NCI-H82 treated with DMSO at 0.1 percent for 48 hours (cell line): ENCODE data around the gene ZNF774.
"Not testable (repeated sequence)": the region's sequence is repeated elsewhere in the genome, so short reads cannot be mapped to it uniquely, and the experiment has no call there.

Experiments used
- DNase-seq: peaks from one replicate; lab custom pipeline; 2025; ENCODE audit not compliant: unreplicated experiment; lab: John Stamatoyannopoulos, UW

The ZNF774 gene

DNA sequence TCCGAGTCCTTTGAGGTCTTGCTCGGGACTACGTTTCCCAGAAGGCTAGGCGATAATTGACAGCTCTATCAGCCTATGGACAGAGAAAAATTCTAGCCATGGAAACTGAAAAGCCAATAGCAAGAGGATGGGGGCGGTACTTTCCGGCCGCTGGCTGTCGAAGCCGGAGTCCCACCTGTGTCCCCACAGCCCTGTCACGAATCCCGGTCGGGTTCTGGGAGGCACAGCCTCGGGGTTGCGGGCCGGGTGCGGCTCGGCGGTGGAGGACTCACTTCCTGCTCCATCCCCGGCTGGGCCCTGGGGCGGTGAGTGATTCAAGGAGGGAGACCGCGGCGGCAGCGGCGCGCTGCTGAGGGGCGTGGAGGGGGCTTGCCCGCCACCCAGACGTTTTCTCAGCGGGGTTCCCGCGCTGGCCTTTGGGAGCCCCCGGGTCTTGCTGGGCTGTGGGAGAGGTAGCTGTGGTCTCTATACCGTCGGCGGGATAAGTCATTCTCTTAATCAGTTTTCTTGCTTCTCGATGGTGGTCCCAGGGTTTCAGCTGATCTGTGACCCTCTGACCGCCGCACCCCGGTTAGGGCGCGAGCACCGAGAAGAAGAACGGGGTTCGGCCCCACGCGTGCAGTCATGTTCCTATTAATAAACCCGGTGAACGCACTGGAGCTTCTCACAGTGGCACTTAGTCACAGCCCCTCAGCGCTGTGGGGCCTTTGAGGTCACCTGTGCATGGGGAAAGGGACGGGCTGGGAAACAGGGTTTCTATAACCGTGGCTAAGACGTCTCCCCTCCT is at the start of gene ZNF774:
Gene ZNF774 (plus strand): TSS at position 178 of the 787 bp plus-strand sequence. CDS start 2,377 bp downstream, outside the sequence.
- peak; percentile 89 for DNase-seq

DNA sequence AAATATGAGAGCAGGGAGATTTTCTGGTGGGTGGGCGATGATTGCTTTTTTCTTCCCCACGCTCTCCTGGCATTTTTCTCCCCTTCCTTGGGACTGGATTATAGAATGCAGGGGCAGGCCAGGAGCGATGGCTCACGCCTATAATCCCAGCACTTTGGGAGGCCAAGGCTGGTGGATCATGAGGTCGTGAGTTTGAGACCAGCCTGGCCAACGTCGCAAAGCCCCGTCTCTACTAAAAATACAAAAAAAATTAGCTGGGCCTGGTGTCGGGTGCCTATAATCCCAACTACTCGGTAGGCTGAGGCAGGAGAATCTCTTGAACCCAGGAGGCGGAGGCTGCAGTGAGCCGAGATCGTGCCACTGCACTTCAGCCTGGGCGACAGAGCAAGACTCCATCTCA is 46.7 kb upstream of the ZNF774 start:
- DNase-seq = not testable (repeated sequence)

- peak; percentile 26 for DNase-seq
Observed at GRCh38 chr15:90305932-90306331, 46.2 kb upstream of the ZNF774 start.

GRCh38 chr15:90306560-90306959 is 45.5 kb upstream of the ZNF774 start:
- DNase-seq = no peak

DNA sequence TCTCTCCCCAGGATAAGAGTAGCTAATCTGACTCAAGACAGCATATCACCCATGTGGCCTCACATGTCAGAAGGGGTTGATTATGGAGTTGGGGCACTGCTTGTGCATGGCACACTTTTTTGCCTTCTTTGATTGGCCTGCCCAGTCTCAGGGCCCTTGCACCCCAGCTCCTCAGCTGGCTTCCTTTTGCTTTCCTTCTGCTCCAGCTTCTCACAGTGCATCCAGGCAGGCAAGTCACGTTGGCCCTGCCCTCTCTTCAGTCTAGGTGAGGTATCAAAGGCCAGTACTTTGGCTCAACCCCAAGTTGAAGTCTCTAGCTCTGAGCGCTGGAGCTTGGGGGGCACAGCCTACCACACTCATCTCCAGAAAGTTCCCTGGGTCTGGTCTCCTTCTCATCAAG is 44.4 kb upstream of the ZNF774 start:
- DNase-seq = no peak

DNA sequence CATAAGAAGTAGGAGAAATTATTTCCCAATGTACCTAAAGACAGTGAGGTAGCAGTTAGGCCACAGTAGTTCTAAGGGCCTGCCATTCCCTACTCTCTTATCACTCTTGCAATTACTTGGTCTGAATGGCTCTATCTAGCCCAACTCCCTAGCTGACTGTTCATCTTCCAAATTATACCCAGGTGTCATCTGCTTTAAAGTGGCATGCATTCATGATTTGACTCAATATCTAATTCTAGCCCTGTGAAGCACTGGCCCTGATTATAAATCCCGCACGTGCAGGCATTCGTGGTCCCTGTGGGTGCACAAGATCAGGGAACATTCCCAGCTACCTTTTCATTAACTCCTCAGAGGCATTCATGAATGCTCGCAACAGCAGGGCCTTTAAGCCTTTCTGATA is 43.1 kb upstream of the ZNF774 start:
- no peak for DNase-seq

DNA sequence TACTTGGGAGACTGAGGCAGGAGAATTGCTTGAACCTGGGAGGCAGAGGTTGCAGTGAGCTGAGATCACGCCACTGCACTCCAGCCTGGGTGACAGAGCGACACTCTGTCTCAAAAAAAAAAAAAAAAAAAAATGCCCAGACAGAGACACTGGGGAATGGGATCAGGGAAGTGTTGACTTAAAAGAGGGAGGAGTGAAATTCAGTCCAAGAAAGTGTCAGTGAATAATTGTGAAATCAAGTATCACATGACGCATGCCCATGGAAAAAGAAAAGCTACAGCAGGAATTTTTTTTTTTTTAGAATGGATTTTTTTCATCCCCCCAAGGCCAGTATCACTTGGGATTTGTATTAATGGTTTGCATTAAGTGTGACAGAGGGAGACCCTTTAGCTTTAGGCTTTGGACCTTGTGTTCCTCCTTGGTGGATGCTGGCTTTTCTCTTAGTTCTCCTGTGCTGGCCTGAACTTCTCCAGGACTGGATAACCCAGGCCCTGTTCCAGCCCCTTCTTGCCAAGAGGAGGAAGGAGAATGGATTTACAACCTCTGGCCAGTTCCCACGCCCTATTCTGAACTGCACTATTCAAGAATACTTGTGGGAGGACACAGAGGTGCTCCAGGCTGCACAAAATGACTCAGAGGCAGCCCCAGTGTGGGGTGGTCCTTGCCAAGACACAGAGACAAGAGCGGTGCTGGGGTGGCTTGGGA is 36.7 kb upstream of the ZNF774 start:
- no peak for DNase-seq

GRCh38 chr15:90316139-90316538 is 35.9 kb upstream of the ZNF774 start:
- no peak for DNase-seq

GRCh38 chr15:90318591-90318990 is 33.5 kb upstream of the ZNF774 start:
- DNase-seq = no peak

DNA sequence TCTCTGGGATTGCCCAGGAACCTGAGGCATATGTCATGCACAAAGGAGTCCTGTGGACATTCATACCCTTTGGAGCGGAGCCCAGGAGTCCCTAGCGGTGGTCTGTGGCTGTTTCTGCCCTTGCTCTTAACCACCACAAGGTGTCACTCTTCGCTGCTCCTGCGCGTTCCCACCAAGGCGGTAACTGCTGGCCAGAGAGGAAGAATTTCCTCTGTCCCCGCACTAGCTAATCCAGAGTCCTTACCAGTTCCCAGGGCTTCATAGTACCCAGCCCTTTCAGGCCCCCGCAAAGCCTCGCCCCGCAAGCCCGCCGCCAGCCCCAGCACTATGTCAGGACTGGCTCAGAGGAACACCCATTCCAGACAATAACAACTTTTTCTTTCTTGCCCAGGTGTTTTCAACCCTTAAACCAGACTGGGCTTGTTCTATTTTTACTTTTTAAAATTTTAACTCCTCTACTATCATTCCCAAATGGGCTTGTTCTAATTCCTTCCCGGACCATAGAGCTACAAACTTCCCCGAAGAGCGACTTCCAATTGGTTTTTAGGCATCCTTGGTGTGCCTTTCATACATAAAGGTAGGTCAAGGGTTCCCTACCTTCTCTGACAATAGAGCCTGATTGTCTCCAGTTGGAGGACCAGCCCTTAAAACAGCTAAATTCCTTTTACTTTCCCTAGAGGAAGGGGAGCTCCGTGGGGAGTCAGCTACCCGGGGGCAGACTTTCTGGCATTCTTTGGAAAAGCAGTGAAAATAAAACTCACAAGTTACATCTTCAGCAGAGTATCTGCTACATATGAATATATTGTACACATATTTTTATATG is 31.8 kb upstream of the ZNF774 start:
- peak; percentile 88 for DNase-seq

GRCh38 chr15:90320885-90321278 is 31.2 kb upstream of the ZNF774 start:
- DNase-seq = no peak

GRCh38 chr15:90322538-90322937 is 29.5 kb upstream of the ZNF774 start:
- no peak for DNase-seq

GRCh38 chr15:90325726-90326125 is 26.4 kb upstream of the ZNF774 start:
- no peak for DNase-seq

- no peak for DNase-seq
Observed at GRCh38 chr15:90326441-90326840, 25.6 kb upstream of the ZNF774 start.

DNA sequence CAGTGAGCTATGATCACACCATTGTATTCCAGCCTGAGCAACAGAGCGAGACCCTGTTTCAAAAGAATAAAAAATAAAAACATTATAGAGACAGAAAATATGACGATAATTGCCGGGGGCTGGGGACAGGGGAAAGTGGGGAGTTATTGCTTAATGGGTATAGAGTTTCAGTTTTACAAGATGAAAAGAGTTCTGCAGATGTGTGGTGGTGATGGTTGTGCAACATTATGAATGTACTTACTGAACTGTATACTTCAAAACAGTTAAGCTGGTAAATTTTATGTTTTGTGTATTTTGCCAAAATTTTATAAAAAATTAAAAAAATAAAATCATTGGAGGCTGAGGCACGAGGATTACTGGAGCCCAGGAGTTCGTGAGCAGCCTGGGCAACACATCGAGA is 24.8 kb upstream of the ZNF774 start:
- DNase-seq = no peak

- DNase-seq = no peak
Observed at GRCh38 chr15:90334304-90334731, 17.8 kb upstream of the ZNF774 start.

DNA sequence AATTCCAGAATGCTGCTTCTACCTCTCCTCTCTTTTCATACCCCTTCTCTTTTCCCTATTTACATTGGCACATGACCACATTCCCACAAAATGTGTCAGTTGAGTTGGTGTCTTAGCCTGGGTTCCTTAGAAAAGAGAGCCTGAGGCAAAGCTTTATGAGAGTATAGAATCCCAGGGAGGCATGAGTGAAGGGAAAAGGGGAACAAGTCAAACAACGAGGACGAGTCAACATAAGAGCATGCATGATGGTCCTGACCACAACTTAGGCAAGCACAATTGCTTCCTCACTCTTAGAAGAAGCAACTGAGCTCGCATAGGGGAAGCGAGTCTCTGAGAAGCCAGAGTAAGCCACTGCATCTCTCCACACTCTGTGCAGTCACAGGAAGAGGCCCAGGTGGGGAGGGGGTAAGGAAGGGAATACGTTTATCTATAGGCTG is 15.4 kb upstream of the ZNF774 start:
- no peak for DNase-seq

- DNase-seq = no peak
Observed at GRCh38 chr15:90337256-90337655, 14.8 kb upstream of the ZNF774 start.

GRCh38 chr15:90338532-90338931 is 13.6 kb upstream of the ZNF774 start:
- DNase-seq = no peak

- no peak for DNase-seq
Observed at GRCh38 chr15:90340345-90340744, 11.7 kb upstream of the ZNF774 start.

DNA sequence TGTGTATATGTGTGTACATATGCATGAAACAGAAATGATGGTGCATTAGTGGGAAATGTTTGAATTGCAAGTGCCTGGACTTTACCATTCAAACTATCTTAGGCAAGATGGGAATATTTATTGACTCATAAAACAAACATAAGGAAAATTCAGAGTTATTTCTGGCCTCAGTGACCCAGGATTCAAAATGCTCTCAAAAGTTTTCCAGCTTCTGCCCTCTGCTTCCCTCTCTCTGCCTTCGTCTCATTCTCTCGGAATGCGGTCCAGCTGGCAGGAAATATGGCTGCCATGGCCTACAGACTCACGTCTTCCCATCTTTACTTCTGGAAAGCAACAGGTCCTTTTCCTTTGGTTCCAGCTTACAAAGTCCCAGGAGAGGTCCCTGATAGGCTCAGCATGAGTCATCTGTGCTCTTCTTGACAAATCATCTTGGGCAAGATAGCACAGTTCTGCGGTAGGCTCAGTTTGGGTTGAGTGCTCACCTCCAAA is 8.7 kb upstream of the ZNF774 start:
- DNase-seq = no peak
